GM19324 (cell line): ENCODE data around the gene HMCN1.

ENCODE experiments used
- ATAC-seq: cut with Tn5 transposase; IDR thresholded peaks from one replicate; pipeline ENCODE4 v1.9.1; 2021; ENCODE audit warnings: mild to moderate bottlenecking, moderate library complexity; ENCODE audit not compliant: unreplicated experiment, low FRiP score

HMCN1 gene

DNA sequence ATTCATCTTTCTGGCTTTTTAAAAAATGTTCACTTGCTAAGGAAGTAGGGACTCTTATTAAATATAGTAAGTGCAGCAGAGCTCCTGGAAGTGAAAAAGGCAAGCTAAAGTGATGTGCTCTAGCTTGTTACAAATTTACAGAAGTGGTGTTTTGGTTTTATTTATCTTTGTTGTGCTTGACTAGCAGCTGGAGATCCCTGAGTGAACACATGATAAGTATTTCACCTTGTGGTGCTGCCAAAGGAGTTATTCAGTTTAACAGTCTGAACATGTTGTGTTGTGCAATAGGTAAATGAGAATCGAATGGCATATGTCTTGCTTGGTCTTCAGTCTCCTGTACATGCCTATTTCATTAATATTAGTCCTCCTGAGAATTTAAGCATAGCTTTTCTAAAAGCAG, 325.1 kb downstream of the HMCN1 start:
- ATAC-seq, result no peak

DNA sequence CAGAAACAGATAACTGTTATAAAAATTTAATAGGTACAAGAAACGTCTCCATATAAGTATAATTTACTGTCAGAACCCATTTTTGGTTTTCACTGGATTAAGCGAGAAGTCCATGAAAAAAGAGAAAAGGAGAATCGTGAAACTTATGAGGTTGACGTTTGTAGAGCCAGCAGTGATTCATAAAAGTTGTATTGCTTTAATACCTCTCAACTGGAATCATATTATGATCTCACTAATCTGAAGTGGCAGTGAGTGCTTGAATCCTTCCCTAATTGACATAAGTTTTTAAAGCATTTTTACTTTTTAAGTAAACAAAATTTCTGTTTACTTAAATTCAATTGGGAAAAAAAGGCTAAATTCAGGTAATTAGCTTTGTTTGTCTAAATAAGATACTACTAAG, 325.6 kb downstream of the HMCN1 start:
- ATAC-seq, result no peak

DNA sequence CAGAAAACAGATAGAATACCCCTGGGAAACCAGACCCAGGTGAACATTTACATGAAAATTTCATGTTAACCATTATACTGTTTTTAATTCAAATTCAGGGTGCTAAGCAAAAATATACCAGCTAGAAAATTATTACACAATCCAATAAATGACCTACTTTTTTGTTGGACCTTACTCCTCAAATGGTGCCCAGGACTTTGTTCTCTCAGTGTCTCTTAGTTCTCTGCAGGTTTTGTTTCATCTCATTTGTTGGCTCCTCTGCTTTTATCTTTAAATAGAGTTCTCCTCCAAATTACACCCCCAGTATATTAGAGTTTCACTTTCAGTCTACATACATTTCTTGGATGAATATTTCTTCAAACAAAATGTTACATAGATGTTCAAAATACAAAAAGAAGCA, 326.0 kb downstream of the HMCN1 start:
- ATAC-seq, result no peak

DNA sequence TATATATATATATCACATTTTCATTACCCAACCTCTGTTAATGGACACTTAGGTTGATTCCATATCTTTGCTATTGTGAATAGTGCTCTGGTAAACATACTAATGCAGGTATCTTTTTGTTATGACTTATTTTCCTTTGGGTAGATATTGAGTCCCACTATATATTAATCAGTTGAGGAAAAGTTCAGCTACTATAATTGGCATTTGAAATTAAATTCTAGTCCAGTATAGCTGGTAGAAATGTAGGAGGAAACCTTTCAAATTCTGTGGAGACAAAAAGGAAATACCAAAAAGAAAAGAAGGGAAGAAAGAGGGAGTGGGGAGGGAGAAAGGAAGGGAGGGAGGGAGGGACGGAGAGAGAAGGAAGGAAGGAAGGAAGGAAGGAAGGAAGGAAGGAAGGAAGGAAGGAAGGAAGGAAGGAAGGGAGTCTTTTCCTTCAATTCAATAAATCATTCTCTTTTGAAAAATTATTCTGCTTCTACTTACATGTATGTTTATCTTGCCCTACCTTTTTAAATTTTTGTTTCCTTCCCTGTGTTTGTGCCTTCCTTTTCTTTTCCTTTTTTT, 329.0 kb downstream of the HMCN1 start:
- ATAC-seq, result no peak

DNA sequence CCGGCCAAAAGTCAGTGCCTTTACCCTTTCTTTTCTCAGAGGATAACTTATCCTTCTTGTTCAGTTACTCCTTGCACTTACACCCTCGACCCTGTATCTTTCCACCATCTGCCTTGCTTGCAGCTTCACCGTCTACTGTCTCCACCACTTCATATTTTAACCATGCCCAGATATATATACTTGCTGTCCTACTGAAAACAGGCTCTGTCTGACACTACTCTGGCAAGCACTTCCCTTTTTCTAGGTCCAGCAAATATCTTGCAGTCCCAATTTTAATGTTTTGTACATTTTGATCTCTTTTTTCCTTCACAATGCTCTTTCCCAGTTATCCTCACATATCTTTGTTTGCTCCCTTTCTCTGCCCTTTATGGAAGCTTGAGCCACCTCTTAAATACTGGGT, 332.2 kb downstream of the HMCN1 start:
- no peak for ATAC-seq

DNA sequence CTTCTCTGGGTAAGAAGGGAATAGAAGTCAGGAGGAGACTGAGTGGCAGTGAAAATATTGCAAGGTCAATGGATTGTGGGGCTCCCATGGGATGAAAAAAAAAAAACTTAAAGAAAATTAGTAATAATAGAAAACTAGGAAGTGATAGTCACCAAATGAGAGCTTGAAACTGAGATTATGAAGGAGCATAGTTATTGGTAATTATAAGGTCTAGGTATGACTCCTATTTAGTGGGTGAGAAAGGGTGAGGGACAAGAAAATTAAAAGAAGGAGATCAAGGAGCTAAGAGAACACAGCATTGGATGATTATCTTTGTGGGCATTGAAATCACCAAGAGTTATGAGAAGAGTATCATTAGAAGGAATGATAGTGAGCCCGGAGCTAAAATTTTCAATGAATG, 339.5 kb downstream of the HMCN1 start:
- no peak for ATAC-seq

DNA sequence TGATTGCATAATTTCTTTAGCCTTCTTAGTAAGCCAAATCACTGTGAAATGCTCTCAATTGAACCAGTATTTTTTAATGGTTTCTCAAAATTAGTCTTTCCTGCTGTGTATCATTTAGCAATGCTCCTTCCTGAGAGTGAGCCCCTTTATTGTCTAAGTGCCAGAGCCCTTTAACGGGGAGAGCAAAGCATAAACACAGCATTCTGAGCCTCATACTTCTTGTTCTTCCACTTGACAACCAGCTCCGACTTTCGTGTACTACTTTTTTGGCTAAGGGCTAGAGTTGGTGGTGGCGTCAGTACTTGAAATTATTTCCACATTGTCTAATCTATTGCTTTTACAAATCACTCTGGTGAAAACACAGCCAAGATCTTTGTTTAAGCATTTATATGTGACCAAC, 341.8 kb downstream of the HMCN1 start:
- ATAC-seq, result no peak

DNA sequence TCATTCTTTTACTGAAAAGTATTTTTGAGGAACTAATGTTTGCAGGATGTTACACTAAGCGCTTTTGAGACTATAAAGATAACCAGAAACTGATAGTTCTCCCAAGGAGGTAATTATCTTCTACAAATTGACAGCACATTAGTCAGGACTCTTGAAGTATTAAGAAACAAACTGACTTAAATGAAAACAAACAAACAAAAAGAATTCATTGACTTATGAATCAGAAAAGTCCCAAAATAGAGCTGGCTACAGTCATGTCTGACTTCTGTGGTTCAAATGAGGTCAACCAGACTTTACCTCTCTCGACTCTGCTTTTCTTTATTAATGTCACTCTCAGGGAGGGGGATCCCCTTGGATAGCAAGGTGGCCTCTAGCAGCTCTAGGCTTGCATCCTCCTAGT, 344.1 kb downstream of the HMCN1 start:
- peak; percentile 76 for ATAC-seq

DNA sequence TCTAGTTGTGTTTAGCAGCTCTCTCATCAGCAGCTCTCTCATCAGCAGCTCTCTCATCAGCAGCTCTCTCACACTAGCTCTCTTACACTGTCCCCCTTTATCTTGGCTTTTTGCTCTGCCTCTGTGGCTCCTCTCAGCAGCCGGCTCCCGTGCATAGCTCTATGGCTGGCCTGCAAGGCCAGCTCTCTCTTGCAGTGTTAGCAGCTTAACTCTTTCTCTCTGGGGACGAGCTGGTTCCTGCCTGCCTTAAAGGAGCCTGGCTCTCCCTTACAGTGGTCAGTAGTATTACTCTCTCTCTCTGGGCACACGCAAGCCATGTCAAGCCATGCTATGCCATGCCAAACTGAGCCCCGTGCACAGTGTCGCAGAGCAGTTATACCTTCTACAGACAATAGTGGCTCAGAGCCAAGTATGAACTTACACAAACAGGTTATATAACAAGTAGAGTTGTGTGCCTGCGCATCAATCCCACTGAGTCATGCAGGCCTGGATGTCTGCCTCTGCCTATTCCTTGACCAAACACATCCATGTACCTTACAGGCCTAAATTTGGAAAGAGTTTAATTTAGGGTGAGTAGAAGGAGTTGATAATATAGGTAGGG, 345.0 kb downstream of the HMCN1 start:
- no peak for ATAC-seq

DNA sequence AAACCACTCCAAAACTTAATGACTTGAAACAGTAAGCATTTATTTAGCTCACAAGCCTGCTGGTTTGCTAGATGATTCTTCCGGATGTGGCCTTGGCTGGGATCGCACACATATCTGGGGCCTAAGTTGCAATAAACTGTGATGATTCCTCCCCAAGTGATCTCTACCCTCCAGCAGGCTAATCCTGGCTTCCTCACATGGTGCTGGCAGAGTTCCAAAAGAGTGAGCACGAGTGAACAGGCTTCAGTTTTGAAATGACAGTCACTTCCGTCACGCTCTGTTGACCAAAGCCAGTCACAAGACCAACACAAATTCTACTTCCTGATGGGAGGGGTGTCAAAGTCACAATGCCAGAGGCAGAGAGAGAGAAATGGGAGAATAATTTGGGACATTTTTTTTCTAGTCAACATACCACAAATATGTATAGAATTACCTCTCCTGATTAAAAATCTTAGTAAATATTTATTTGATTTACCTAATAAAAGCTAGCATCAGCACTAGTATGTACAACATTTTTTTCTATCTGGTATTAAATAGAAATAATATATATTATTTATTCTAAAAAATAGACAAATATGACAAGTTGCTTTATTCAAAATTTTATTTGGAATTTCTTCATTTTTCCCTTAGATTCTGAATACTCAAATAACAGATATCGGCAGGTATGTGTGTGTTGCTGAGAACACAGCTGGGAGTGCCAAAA, 348.2 kb downstream of the HMCN1 start:
- ATAC-seq, result peak; percentile 77

DNA sequence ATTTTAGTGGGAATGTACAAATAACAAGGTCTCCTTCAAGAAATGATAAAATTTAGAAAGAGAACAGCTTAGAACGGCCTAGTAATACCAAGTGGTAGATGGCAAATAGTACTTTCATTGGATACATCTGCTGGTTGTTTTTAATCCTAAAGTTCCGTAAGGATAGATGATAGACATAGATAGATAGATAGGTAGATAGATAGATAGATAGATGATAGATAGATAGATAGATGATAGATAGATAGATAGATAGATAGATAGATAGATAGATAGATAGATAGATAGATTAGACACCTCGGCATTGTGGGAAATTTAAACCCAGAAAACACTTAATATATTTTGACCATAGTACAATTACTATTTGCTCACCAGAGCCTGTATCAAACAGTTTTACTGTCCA, 352.4 kb downstream of the HMCN1 start:
- ATAC-seq, result no peak

DNA sequence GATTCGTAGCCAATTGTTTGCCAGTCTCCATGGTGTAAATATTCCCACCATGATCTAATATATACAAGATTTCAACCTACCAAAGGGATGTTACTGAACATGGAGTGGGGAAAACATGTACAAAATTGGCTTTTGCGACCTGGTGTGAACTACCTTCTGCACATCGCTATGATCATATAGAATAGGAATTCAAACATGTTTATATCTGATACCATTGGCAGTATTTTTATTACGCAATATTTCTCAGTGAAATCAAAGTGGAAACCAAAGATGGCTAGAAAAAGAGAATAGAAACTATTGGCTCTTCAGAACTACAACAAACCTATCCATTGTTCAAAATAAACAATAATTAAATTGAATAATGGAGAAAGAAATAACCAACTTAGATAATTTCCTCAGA, 355.7 kb downstream of the HMCN1 start:
- no peak for ATAC-seq

DNA sequence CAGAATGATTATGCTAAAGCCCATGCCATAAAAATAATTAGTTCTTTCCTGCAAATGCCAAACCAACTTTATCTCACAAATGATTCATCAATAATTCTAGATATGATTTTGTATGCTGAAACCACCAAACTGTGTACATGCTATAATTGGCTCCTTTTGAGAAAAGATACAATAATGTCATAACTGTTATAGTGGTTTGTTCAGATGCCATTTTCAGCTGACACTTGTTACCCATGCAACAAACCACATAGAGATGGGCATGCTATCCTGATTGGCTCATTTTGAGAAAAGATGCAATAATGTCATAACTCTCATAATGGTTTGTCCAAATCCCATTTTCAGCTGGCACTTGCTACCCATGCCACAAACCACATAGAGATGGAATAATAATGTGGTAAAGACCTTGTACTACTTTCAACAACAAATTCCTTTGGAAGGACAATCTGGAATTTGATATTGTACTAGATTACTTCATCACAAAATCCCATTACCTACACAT, 357.1 kb downstream of the HMCN1 start:
- ATAC-seq, result no peak

DNA sequence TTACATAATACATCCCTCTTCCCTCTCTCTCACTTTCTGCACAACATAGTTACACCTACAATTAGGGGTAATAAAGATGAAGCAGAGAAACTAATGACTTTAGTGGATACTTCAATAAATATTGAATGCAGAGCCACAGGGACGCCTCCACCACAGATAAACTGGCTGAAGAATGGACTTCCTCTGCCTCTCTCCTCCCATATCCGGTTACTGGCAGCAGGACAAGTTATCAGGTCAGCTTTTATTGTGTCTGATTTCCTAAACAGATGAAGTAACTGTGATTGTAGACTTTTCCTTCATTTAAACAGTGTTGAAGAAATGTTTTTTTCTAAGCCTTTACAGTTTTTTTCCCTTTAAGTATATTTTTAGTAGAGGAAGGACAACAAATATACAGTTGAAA, 359.2 kb downstream of the HMCN1 start:
- ATAC-seq, result no peak

DNA sequence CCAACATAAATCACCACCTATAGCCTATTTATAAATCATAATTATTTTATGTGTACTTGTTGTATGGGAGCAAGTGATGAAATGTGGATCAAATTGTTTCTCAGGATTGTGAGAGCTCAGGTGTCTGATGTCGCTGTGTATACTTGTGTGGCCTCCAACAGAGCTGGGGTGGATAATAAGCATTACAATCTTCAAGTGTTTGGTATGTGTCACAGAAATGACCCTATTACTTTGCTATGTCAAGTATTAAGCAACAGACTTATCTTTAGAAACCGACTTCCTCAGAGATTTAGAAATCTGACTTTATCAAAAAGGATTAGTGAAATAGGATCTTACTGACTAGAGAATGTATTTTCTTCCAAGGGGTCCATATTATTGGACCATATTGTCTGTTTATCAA, 360.0 kb downstream of the HMCN1 start:
- ATAC-seq, result no peak

DNA sequence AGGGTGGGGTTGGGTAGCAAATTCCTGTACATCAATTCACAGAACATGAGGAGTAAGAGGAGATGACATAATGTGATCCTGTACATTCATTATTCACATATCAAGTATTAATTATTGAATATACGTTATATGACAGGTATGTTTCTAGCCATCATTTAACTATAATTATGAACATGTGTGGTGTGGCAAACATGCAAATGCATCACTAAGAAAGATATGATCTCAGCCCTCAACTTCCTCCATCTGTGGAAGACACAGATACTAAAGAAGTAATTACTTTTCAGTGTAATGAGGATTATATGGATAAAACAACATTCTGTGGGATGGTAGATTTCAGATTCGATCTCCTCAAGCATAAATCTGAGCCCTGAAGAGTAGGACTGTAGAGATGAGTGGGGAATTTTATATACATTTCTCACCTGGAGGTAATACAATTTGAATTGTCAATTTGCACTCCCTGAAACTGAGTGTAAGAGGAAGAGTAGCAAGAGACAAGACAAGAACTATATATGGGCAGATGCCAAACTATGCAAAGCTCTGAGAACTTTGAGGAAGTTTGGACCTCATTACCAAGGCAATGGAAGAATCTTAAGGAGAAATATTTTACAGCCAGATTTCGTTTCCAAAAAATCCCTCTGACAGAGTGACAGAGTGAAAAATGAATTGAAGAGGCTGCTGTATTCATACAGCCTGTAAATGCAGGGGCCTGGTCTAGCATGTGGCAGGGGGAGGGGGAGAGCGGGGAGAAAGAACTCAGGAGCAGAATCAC, 365.3 kb downstream of the HMCN1 start:
- ATAC-seq, result no peak

DNA sequence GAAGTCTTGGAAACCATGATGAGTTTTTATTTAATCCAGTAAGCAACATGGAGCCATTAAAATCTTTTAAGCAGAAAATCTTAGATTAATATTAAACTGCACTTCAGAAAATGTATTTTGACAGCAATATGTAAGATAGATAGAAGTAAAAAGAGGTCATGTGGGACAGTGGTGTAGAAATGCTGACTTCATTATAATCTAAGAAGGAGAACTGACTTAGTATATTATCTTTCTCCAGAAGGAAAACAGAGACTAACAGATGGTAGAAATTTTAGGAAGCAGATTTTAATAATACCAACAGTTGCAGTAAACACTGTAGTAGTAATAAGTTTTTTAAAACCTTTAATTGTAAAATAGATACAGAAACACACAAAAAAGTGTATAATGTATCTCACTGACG, 367.9 kb downstream of the HMCN1 start:
- no peak for ATAC-seq

DNA sequence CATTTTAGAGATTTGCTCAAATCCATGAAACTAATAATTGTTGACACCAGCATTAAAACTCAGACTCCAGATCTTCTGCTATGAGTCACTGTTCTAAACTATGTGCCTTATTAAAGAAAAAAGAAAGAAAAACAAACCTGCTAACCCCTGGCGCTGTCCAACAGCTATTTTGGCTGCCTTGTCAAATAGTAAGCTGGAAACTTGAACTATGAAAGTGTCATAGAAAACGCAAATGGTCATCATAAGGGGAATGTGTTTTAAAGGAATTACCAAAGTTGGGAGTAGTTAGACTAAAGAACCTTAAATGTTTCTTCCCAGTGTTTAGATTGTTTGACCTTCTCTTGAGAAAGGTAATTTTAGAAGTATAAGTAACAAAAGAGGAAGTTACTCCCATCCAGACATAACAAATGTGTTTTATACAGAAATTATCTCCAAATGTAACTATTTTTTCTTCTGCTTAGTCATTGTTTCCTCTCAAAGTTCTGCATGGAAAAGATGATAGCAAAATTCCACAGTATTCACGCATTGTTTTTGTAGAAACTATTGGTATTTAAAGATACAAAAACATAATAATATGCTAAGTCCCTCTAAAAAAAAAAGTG, 368.5 kb downstream of the HMCN1 start:
- ATAC-seq, result no peak

DNA sequence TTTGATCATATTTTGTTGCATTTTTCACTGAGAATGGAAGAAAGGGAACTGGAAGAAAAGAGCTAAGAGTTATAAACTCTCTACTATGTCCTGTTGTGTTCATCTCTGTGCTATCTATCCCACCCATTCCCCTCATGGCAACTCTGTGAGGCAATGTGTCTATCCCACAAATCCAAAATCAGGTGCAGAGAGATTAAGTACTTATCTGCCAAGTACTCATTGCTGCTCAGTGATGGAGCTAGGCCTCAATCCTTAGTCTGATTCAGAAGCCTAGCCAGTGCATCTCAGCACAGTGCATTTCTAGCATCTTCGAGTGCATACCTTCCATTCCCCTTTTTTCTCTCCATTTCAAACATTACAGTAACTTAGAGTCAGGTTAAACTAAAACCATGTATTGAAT, 370.3 kb downstream of the HMCN1 start:
- ATAC-seq, result no peak

DNA sequence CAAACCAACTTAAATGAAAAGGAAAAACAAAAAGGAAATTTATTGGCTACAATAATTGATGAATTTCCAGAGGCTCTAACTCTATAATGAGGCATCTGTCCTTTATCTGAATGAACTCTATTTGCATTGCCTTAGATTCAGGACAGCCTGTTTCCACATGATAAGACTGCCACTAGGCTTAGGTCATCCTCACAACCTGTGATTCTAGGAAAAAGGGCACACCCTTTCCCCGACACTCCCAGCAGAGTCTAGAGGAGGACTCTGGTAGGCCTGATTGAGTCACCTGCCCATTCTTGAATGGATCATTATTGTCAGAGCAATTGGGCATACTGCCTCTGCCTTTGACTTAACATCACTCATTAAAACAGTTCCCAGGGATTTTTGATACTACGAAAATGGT, 378.1 kb downstream of the HMCN1 start:
- ATAC-seq, result no peak

DNA sequence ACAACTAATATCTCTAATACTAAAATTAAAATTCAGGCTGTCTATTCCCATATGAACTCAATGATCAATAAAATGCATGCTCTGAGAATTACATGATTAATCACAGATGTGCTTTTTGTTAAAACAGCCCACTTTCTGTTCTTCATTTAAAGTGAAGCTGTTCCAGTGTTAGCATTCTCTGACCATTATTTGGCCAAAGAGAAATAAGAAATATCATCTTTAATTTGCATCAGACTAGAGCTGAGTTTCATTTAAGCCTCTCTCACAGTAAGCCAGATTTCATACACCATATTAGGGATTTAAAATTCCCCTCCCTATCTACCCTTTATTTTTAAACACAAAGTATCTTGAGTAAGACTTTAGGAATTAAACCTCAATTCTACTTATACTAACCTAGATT, 379.3 kb downstream of the HMCN1 start:
- no peak for ATAC-seq
